Cardiac muscle cell (in vitro differentiated cells and primary cell): Measurements from ENCODE around the gene C13orf42. TPM values are rescaled to one million over a fixed set of nuclear protein-coding genes. Genes with fewer than 3 reads are reported as not detected.
A peak's percentile ranks its signal among the peaks of the same experiment; 100 is the strongest.

ENCODE experiments used
- DNase-seq, 2 donors: peaks; one replicate each; pipeline versions ENCODE4 v3.0.0 to v3.0.0-alpha.2; 2010 to 2017; ENCODE audit warnings: low read depth in 1 of 2, low spot score in 1 of 2
- H3K27ac ChIP-seq: fragments of 200-600 bp; sonication (generic); 2 replicates; pipeline ENCODE4 v1.5.1; 2016
- H3K27me3 ChIP-seq: fragments of 200-600 bp; sonication (generic); 2 replicates; pipeline ENCODE4 v1.6.0; 2016; ENCODE audit warnings: control low read depth
- H3K36me3 ChIP-seq: fragments of 200-600 bp; sonication (generic); 2 replicates; pipeline ENCODE4 v1.5.1; 2016; ENCODE audit warnings: control low read depth
- H3K4me1 ChIP-seq: fragments of 200-600 bp; sonication (generic); 2 replicates; pipeline ENCODE4 v1.8.1; 2017; ENCODE audit warnings: low read depth, mild to moderate bottlenecking, mixed run types
- H3K4me3 ChIP-seq: fragments of 200-600 bp; sonication (generic); 2 replicates; pipeline ENCODE4 v1.5.1; 2016; ENCODE audit warnings: mild to moderate bottlenecking
- H3K9me3 ChIP-seq: fragments of 200-600 bp; sonication (generic); 2 replicates; pipeline ENCODE4 v1.5.1; 2017; ENCODE audit warnings: low read depth, mild to moderate bottlenecking, control low read depth
- polyA plus RNA-seq: library from polyadenylated mRNA; unstranded; fragments of >200 nt; fragmentation: Nextera tagmentation; extraction: Ambion mirVana; gene quantifications from 2 replicates; pipeline ENCODE4 v1.2.1, GENCODE V29; 2016
- total RNA-seq: library from RNA; depleted of rRNA; stranded (reverse); fragments of >200 nt; gene quantifications from 2 replicates; pipeline ENCODE4 v1.2.3, GENCODE V29; 2016
- TF ChIP-seq, protein P1 (sequence below): IDR thresholded peaks from 2 replicates; pipeline ENCODE4 v1.5.1; 2012; ENCODE audit warnings: low read depth, mild to moderate bottlenecking, low read length

C13orf42 gene
- total and polyA plus RNA-seq, 2 experiments from 2014 or later = not detected

DNA sequence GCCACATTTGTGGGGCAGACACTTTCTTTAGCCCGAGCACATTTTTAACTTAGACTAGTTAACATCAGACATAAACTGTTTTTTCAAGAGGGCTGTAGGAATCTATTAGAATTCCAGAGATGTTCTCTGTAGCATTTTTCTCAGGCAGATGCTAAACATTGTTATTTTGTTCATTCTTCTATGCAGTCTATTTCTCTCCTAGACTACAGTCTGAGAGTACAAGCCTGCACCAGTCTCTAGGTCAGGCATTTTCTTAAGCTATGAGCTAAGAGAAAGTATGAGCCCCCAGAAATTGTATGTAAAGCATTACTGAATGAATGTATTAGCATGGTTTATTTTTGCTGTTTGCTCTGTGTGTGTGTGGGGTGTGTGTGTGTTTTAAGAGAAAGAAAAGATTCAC, 923 bp upstream of the C13orf42 start:
- Histone ChIP-seq H3K27me3 (no peaks in the 10 kb centered on the region), H3K4me1 (no peaks in the 10 kb centered on the region), H3K4me3 (no peak overlapping the region), H3K27ac (no peak overlapping the region), H3K9me3 (no peaks in the 10 kb centered on the region), H3K36me3 (no peaks in the 10 kb centered on the region)
- no peak for DNase-seq
- TF ChIP-seq, protein P1, sequence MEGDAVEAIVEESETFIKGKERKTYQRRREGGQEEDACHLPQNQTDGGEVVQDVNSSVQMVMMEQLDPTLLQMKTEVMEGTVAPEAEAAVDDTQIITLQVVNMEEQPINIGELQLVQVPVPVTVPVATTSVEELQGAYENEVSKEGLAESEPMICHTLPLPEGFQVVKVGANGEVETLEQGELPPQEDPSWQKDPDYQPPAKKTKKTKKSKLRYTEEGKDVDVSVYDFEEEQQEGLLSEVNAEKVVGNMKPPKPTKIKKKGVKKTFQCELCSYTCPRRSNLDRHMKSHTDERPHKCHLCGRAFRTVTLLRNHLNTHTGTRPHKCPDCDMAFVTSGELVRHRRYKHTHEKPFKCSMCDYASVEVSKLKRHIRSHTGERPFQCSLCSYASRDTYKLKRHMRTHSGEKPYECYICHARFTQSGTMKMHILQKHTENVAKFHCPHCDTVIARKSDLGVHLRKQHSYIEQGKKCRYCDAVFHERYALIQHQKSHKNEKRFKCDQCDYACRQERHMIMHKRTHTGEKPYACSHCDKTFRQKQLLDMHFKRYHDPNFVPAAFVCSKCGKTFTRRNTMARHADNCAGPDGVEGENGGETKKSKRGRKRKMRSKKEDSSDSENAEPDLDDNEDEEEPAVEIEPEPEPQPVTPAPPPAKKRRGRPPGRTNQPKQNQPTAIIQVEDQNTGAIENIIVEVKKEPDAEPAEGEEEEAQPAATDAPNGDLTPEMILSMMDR = no peak

GRCh38 chr13:51107996-51108395, 3.1 kb downstream of the C13orf42 start:
- Histone ChIP-seq H3K4me1 (no peaks in the 10 kb centered on the region), H3K27ac (no peak overlapping the region), H3K4me3 (no peak overlapping the region), H3K27me3 (no peaks in the 10 kb centered on the region), H3K9me3 (no peaks in the 10 kb centered on the region), H3K36me3 (no peaks in the 10 kb centered on the region)
- TF ChIP-seq, protein P1 = no peak
- DNase-seq = no peak

DNA sequence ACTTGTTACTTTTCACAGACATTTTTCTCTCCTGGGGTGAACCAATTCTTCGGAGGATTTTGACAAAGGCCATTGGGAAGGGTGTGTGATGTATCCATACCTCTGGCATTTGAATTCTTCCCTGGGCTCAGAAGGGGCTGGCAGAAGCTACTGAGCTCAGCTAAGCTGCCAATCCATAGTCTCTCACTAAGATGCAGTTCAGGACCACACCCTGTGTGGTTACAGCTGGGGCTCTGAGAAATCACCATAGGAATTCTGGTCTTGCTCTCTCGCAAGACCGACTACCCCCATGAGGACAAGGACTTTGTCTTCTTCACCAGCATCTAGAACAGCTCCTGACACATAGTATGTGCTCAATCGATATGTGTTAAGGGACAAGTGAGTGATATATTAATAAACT, 6.0 kb downstream of the C13orf42 start:
- H3K27ac ChIP-seq = no peak overlapping the region
- no peaks in the 10 kb centered on the region for H3K4me1 ChIP-seq
- TF ChIP-seq, protein P1 = no peak
- no peak for DNase-seq
- no peaks in the 10 kb centered on the region for H3K9me3 ChIP-seq
- no peaks in the 10 kb centered on the region for H3K27me3 ChIP-seq
- H3K4me3 ChIP-seq = no peak overlapping the region
- H3K36me3 ChIP-seq = no peaks in the 10 kb centered on the region

DNA sequence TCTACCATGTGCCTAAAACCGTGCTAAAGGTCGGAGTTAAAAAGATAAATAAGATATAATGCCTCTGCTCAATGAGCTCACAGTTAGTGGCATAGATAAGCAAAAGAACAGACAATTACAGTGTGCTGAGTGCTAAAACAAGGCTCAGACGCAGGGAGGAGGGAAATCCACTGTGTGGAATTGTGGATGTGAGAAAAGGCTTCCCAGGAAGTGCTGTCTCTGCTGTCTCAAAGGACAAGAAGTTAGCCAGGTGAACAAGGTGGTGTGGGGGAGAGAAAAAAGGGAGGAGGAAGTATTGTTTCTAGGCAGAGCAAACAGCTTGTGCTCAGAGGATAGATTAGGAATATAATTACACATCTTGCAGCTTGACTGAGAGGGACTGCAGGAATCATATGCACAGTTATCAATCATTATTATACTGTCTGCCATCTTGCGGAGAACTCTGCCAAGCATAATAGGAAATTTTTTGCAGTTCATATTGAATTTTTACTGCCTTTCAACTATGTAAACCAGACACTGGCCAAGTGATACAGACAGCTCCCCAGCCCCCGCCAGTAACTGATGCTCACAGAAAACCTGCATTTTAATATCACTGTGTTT, 9.3 kb downstream of the C13orf42 start:
- no peak overlapping the region for H3K4me3 ChIP-seq
- H3K36me3 ChIP-seq = no peaks in the 10 kb centered on the region
- no peaks in the 10 kb centered on the region for H3K9me3 ChIP-seq
- TF ChIP-seq, protein P1 = no peak
- no peak for DNase-seq
- H3K4me1 ChIP-seq = peaks cover 11% of the 10 kb centered on the region
- H3K27ac ChIP-seq = no peak overlapping the region
- no peaks in the 10 kb centered on the region for H3K27me3 ChIP-seq

DNA sequence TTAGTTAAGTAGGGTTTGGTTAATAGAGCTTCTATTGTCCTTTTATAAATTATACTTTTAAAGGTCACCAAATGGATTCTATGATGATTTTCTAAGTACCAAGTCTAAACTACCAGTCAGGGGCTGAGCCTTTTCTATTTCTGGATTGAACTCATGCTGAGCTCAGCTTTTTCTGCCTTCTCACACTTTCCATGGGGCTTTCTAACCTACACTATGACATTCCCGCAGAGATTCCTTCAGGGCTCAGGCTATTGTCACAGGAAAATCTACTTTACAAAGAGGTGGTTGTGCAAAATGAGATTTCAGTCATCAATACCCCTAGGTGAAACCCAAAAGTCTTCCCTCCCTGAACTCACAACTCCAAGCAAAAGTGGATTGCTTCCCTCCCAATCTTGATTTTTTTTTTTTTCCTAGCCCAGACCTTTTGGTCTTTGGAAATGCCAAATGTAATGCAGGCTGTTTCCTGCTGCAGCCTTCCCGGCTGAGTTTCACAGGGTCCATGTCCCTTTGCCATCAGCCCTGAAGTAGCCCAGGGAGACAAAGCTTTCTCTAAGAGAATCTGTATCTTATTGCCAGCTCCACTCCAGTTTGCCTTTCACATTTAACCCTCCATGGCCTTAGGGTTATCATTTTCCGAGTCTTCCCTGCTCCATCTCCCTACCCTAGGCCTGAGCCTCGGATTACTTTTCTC, 13.6 kb downstream of the C13orf42 start:
- DNase-seq = peak in 1 of 2 donors; percentile 42
- Histone ChIP-seq H3K4me3 (no peak overlapping the region), H3K36me3 (no peaks in the 10 kb centered on the region), H3K9me3 (no peaks in the 10 kb centered on the region), H3K27me3 (no peaks in the 10 kb centered on the region), H3K27ac (peak overlapping the region; percentile 59), H3K4me1 (peaks cover 11% of the 10 kb centered on the region)
- TF ChIP-seq, protein P1 = no peak
